Keratinocyte (primary cell): Measurements from ENCODE around the gene DDX54. TPM values are rescaled to one million over a fixed set of nuclear protein-coding genes. Genes with fewer than 3 reads are reported as not detected.

ENCODE experiments used
- DNase-seq: peaks from one replicate; pipeline ENCODE4 v3.0.0-alpha.2; 2011; ENCODE audit warnings: low read depth, missing footprints, low spot score
- FAIRE-seq: peaks from 2 replicates; lab custom pipeline; 2011; peaks lifted over from hg19 to GRCh38; lab: Jason Lieb, UNC
- H2AFZ ChIP-seq: 2 replicates; pipeline ENCODE4 v1.6.0; 2012; ENCODE audit warnings: low read length, control low read depth, inconsistent platforms; ENCODE audit not compliant: control insufficient read depth
- H3K27ac ChIP-seq: 2 replicates; pipeline ENCODE4 v1.5.1; 2011; ENCODE audit warnings: low read length; ENCODE audit not compliant: control insufficient read depth, insufficient read depth
- H3K27me3 ChIP-seq: 3 replicates; pipeline ENCODE4 v1.6.0; 2011; ENCODE audit warnings: low read length; ENCODE audit not compliant: control insufficient read depth, insufficient read depth; ENCODE audit errors: extremely low read depth
- H3K36me3 ChIP-seq, 2 experiments: 2 replicates in 1 of 2; 3 replicates in 1 of 2; pipeline ENCODE4 v1.5.1; 2011; ENCODE audit warnings: low read length in 2 of 2, mild to moderate bottlenecking in 1 of 2; ENCODE audit not compliant: control insufficient read depth in 2 of 2, insufficient read depth in 2 of 2; ENCODE audit errors: extremely low read depth in 1 of 2
- H3K4me1 ChIP-seq: 3 replicates; pipeline ENCODE4 v1.5.1; 2011; ENCODE audit warnings: low read length; ENCODE audit not compliant: control insufficient read depth, insufficient read depth; ENCODE audit errors: extremely low read depth
- H3K4me2 ChIP-seq: 3 replicates; pipeline ENCODE4 v1.6.0; 2011; ENCODE audit warnings: low read depth, low read length; ENCODE audit not compliant: control insufficient read depth, insufficient read depth; ENCODE audit errors: extremely low read depth
- H3K4me3 ChIP-seq, 3 experiments: fragments of 200-600 bp in 1 of 3; sonication (generic) in 1 of 3; 2 replicates in 2 of 3; 3 replicates in 1 of 3; pipeline ENCODE4 v1.5.1; 2011 to 2016; ENCODE audit warnings: low read length in 3 of 3, mild to moderate bottlenecking in 3 of 3, control low read depth in 2 of 3, inconsistent platforms in 1 of 3, low read depth in 1 of 3, mixed read lengths in 1 of 3, mixed run types in 1 of 3, moderate library complexity in 1 of 3; ENCODE audit not compliant: control insufficient read depth in 2 of 3, insufficient read depth in 2 of 3; ENCODE audit errors: extremely low read depth in 1 of 3
- H3K79me2 ChIP-seq: 2 replicates; pipeline ENCODE4 v1.6.0; 2012; ENCODE audit warnings: low read length; ENCODE audit not compliant: control insufficient read depth, insufficient read depth
- H3K9ac ChIP-seq: 3 replicates; pipeline ENCODE4 v1.6.0; 2011; ENCODE audit warnings: low read length; ENCODE audit not compliant: control insufficient read depth, insufficient read depth; ENCODE audit errors: extremely low read depth
- H3K9me1 ChIP-seq: 3 replicates; pipeline ENCODE4 v1.6.0; 2011; ENCODE audit warnings: low read length; ENCODE audit not compliant: control insufficient read depth, insufficient read depth; ENCODE audit errors: extremely low read depth
- H3K9me3 ChIP-seq: 2 replicates; pipeline ENCODE4 v1.5.1; 2012; ENCODE audit warnings: low read depth, low read length; ENCODE audit not compliant: control insufficient read depth
- H4K20me1 ChIP-seq: 3 replicates; pipeline ENCODE4 v1.6.0; 2011; ENCODE audit warnings: low read length; ENCODE audit not compliant: control insufficient read depth, insufficient read depth; ENCODE audit errors: extremely low read depth
- EZH2 ChIP-seq: IDR thresholded peaks from one replicate; pipeline ENCODE4 v1.6.1; 2012; ENCODE audit warnings: inconsistent platforms, mild to moderate bottlenecking, low read length, moderate library complexity
- dilution Hi-C: fragments of 300-500 bp; cut with MboI; formaldehyde crosslinking; loops from one replicate; pipeline ENCODE4 v1.7.0; 2020; ENCODE audit warnings: low sequenced_read_pairs; ENCODE audit not compliant: extremely low pct_ligation_motif_present
- polyA plus RNA-seq, 5 experiments: library from polyadenylated mRNA; depleted of rRNA in 3 of 5; stranded (reverse) in 3 of 5; stranded (forward) in 1 of 5; unstranded in 1 of 5; fragments of >200 nt; gene quantifications; 1 replicate in 1 of 5; 2 replicates in 3 of 5; 3 replicates in 1 of 5; pipeline versions ENCODE4 v1.2.1 to v1.2.3, GENCODE V29; 2011 to 2012; ENCODE audit warnings: missing spikeins in 2 of 5, low read depth in 1 of 5, low replicate concordance in 1 of 5
- TF ChIP-seq, protein P1 (sequence below), 3 experiments: IDR thresholded peaks in 1 of 3; conservative IDR thresholded peaks in 1 of 3; optimal IDR thresholded peaks in 1 of 3; 2 replicates in 2 of 3; 3 replicates in 1 of 3; pipeline versions ENCODE3 to v1.5.1; 2011; ENCODE audit warnings: low read length in 3 of 3, mild to moderate bottlenecking in 3 of 3, moderate library complexity in 2 of 3, control low read depth in 1 of 3, inconsistent platforms in 1 of 3; ENCODE audit not compliant: insufficient read depth in 2 of 3; ENCODE audit errors: extremely low read depth in 1 of 3

DDX54 gene
- polyA plus RNA-seq, 1 donor (not counting 4 experiments of a cell fraction or from before 2014, with no cell fraction given): 44.6 TPM

DNA sequence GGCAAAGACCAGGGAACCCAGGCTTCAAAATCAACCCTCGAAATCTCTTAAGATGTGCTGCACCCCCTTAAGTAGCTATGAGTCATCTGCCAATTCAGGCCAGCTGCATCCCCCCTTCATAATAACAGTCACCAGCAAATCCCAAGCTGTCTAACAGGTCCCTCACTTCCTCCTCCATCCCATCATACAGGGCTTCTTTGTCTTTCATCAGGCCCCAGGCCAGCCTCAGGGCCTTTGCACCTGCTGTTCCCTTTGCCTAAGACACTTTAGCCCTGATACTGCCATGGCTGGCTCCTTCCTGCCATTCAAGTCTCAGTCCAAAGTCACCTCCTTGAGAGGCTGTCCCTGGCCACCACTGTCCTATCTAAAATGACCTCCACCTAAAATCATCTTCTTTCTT lies 53.7 kb downstream of the DDX54 start:
- no peak for FAIRE-seq
- peaks cover 15% of the 10 kb centered on the region for H3K27me3 ChIP-seq
- dilution Hi-C loops: no loop called here

DNA sequence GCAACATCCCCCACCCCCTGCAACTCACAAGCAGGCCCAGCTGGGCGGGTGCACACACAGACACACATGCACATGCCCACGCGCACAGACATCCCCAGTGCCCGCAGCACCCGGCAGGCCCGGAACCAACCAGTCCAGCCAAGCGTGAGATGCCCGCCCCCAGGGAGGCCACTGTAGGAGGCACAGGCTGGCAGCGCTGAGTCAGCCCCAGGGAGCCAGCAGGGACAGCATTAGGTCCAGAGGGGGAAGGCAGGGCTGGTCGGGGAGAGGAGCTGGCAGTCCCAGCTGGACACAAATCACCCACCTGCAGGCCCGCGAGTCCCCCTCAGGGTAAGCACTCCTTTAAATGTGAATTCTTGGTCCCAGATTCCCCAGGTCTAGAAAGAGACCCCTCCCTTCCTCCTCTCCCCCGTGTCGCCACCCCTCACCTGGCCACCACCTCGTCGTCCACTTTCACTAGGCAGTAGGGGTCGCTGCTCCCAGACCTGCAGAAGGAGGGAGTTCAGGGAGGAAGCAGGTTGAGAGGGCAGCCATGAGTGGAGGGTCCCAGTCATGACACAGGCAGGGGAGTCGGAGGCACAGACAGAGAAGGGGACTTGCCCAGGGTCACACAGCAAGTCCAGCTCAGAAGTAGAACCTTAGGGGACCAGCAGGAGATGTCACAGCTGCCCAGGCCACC lies 54.7 kb downstream of the DDX54 start:
- dilution Hi-C loops: no loop called here
- Histone ChIP-seq H4K20me1 (no peaks in the 10 kb centered on the region), H2AFZ (no peak overlapping the region), H3K79me2 (no peaks in the 10 kb centered on the region), H3K27me3 (peaks cover 8% of the 10 kb centered on the region), H3K4me1 (no peaks in the 10 kb centered on the region), H3K36me3 (no peaks in the 10 kb centered on the region), H3K4me2 (no peak overlapping the region), H3K27ac (no peak overlapping the region), H3K9me1 (no peaks in the 10 kb centered on the region), H3K9ac (no peak overlapping the region), H3K4me3 (no peak overlapping the region), H3K9me3 (no peaks in the 10 kb centered on the region)
- FAIRE-seq (no peak), DNase-seq (no peak)
- TF ChIP-seq, protein P1, sequence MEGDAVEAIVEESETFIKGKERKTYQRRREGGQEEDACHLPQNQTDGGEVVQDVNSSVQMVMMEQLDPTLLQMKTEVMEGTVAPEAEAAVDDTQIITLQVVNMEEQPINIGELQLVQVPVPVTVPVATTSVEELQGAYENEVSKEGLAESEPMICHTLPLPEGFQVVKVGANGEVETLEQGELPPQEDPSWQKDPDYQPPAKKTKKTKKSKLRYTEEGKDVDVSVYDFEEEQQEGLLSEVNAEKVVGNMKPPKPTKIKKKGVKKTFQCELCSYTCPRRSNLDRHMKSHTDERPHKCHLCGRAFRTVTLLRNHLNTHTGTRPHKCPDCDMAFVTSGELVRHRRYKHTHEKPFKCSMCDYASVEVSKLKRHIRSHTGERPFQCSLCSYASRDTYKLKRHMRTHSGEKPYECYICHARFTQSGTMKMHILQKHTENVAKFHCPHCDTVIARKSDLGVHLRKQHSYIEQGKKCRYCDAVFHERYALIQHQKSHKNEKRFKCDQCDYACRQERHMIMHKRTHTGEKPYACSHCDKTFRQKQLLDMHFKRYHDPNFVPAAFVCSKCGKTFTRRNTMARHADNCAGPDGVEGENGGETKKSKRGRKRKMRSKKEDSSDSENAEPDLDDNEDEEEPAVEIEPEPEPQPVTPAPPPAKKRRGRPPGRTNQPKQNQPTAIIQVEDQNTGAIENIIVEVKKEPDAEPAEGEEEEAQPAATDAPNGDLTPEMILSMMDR (optimal IDR thresholded peaks at IDR 0.05 in 1 of 3, IDR thresholded peaks at IDR 0.05 in 1 of 3, conservative IDR thresholded peaks at IDR 0.05 in 1 of 3; ENCODE audit: extremely low read depth in 1 of 3, insufficient read depth in 2 of 3, low read length in 3 of 3): peak in 1 of 3 experiments; percentile 35
- TF ChIP-seq EZH2: no peak

More for the DNA sequence above, 53.7 kb downstream of the DDX54 start:
- Histone ChIP-seq H3K27ac (no peak overlapping the region), H3K9me1 (no peaks in the 10 kb centered on the region), H3K9me3 (no peaks in the 10 kb centered on the region), H4K20me1 (no peaks in the 10 kb centered on the region), H3K9ac (no peak overlapping the region), H3K4me2 (no peak overlapping the region), H3K4me1 (no peaks in the 10 kb centered on the region), H2AFZ (no peak overlapping the region), H3K36me3 (no peaks in the 10 kb centered on the region), H3K4me3 (no peak overlapping the region), H3K79me2 (no peaks in the 10 kb centered on the region)
- no peak for DNase-seq
- TF ChIP-seq EZH2: no peak
- TF ChIP-seq, protein P1 (optimal IDR thresholded peaks at IDR 0.05 in 1 of 3, IDR thresholded peaks at IDR 0.05 in 1 of 3, conservative IDR thresholded peaks at IDR 0.05 in 1 of 3; ENCODE audit: extremely low read depth in 1 of 3, insufficient read depth in 2 of 3, low read length in 3 of 3): no peak
